Heart right ventricle (tissue), 16 donors: Measurements from ENCODE around the gene PIGN. TPM values are rescaled to one million over a fixed set of nuclear protein-coding genes. Genes with fewer than 3 reads are reported as not detected.

Experiments used
- ATAC-seq, 8 donors: fragments of 200-7000 bp; cut with Tn5 transposase; one replicate each; pipeline ENCODE4 v1.9.1; 2020; ENCODE audit warnings: mild to moderate bottlenecking in 8 of 8, moderate library complexity in 8 of 8, moderate number of reproducible peaks in 1 of 8
- DNase-seq, 2 donors: peaks; one replicate each; pipeline ENCODE4 v3.0.0-alpha.2; 2020
- H3K27ac ChIP-seq, 10 donors: fragments of 200-600 bp; sonication (generic) in 2 of 10; one replicate each; pipeline versions ENCODE4 v1.5.0 to v1.8.0; 2020 to 2022; ENCODE audit warnings: mild to moderate bottlenecking in 3 of 10
- H3K27me3 ChIP-seq, 7 donors: fragments of 200-600 bp; one replicate each; pipeline ENCODE4 v1.8.0; 2021 to 2022; ENCODE audit warnings: mild to moderate bottlenecking in 2 of 7
- H3K36me3 ChIP-seq, 9 donors: fragments of 200-600 bp; sonication (generic) in 1 of 9; one replicate each; pipeline versions ENCODE4 v1.5.0 to v1.8.0; 2020 to 2022; ENCODE audit warnings: mild to moderate bottlenecking in 2 of 9
- H3K4me1 ChIP-seq, 9 donors: fragments of 200-600 bp; sonication (generic) in 1 of 9; one replicate each; pipeline versions ENCODE4 v1.5.0 to v1.8.0; 2020 to 2022; ENCODE audit warnings: mild to moderate bottlenecking in 4 of 9
- H3K4me3 ChIP-seq, 10 donors: fragments of 200-600 bp; sonication (generic) in 2 of 10; one replicate each; pipeline versions ENCODE4 v1.5.0 to v1.8.0; 2020 to 2022; ENCODE audit warnings: mild to moderate bottlenecking in 7 of 10, moderate library complexity in 2 of 10
- H3K9me3 ChIP-seq, 11 donors: fragments of 200-600 bp in 10 of 11; sonication (generic) in 2 of 11; one replicate each; pipeline versions ENCODE4 v1.5.0 to v1.8.0; 2013 to 2022; ENCODE audit warnings: mild to moderate bottlenecking in 2 of 11, control low read depth in 1 of 11, moderate library complexity in 1 of 11
- CTCF ChIP-seq, 9 donors: fragments of 200-600 bp; sonication (generic) in 2 of 9; IDR thresholded peaks; one replicate each; pipeline versions ENCODE4 v1.5.0 to v1.8.0; 2021 to 2022; ENCODE audit warnings: antibody characterized with exemption in 9 of 9, mild to moderate bottlenecking in 5 of 9, moderate library complexity in 1 of 9
- WGBS, 2 donors: extraction: QIAGEN DNeasy Blood & Tissue Kit; methylation state at CpG; one replicate each; pipeline ENCODE4 v1.1.7; 2013; ENCODE audit warnings: inconsistent platforms in 1 of 2; 5-methylcytosine and 5-hydroxymethylcytosine counted together
- intact Hi-C, 10 donors: fragments of 100-400 bp; cut with DNase I; formaldehyde crosslinking; loops; one replicate each; pipeline versions ENCODE4 v1.11.1 to v1.14.2; 2022
- polyA plus RNA-seq, 2 donors: library from polyadenylated mRNA; stranded (reverse); fragments of 200-250 nt; gene quantifications; one replicate each; pipeline ENCODE4 v1.2.3, GENCODE V29; 2013
- total RNA-seq, 10 donors: library from RNA; stranded (reverse); fragmentation: NEBNext Ultra II Directional in 3 of 10; extraction: Animal tissue kit (Norgen Biotek cat#: 25700) in 3 of 10; gene quantifications; one replicate each; pipeline versions ENCODE4 v1.2.1 to v1.2.4, GENCODE V29; 2021 to 2023
- donor health status: Arrhythmogenic right ventricular cardiomyopathy.
- donor health status: ischemic (EF 13 %, LVEDD 7.1; RV severe dilation, severe dysfunction).
- donor health status: healthy with polysubstance abuse.
- donor health status: DM: no; HTN: yes; CAD: no.
- donor health status: DM: no; HTN: no; CAD: no.
- donor health status: ischemic (EF 25% LVEDD 6.9; RV normal size, moderate dysfunction).
- donor health status: ischemic (EF 25% LVEDD 5.7; RV mildly dilated, moderate dysfunction).
- donor health status: healthy.
- donor health status: DM: yes; HTN: yes; CAD: no.
- donor health status: Ischemic cardiomyopathy.
- donor health status: ischemic (EF 35%, LVEDD 5.7; RV mildly dilated, moderate dysfunction).
- donor health status: nonischemic (EF 11% LVEDD 7.7; RV severe dilation, severe dysfunction).
- donor health status: DM: yes; HTN: yes; CAD: no.
- donor health status: PGD.
- donor health status: ischemic (EF 29% LVEDD 5.4; RV normal size, mild dysfunction).
- donor health status: nonischemic (EF 23%, LVEDD 6.1; RV moderate dilation, normal function).

Gene PIGN
- total and polyA plus RNA-seq, 12 donors: 4.4 to 31.6 (median 19.7) TPM

- whole genome bisulfite sequencing, 2 donors: 98 to 100% methylated on average over 1 of the region's 1 CpG
- H3K27me3 ChIP-seq: no peaks in the 10 kb centered on the region
- H3K27ac ChIP-seq: no peak overlapping the region
- no peak for ATAC-seq
- H3K4me1 ChIP-seq: peaks cover 0 to 5% (median 0%) of the 10 kb centered on the region in 9 donors
- peaks cover 0 to 11% (median 3%) of the 10 kb centered on the region in 11 donors for H3K9me3 ChIP-seq
- intact Hi-C loops: no loop called here
- TF ChIP-seq CTCF (IDR thresholded peaks at IDR 0.05): no peak
- H3K4me3 ChIP-seq: no peak overlapping the region
- H3K36me3 ChIP-seq: peaks cover 0 to 88% (median 19%) of the 10 kb centered on the region in 9 donors
- no peak for DNase-seq
Observed at GRCh38 chr18:62102221-62102620, 84.6 kb downstream of the PIGN start.

- H3K27me3 ChIP-seq: no peaks in the 10 kb centered on the region
- no peak overlapping the region for H3K4me3 ChIP-seq
- peaks cover 0 to 5% (median 0%) of the 10 kb centered on the region in 9 donors for H3K4me1 ChIP-seq
- TF ChIP-seq CTCF (IDR thresholded peaks at IDR 0.05): no peak
- H3K27ac ChIP-seq: no peak overlapping the region
- peaks cover 0 to 11% (median 3%) of the 10 kb centered on the region in 11 donors for H3K9me3 ChIP-seq
- peaks cover 0 to 79% (median 19%) of the 10 kb centered on the region in 9 donors for H3K36me3 ChIP-seq
- 51 to 65% methylated on average over 1 of the region's 1 CpG for WGBS, 2 donors
- intact Hi-C loops: no loop called here
- ATAC-seq (no peak), DNase-seq (no peak)
Observed at GRCh38 chr18:62101321-62101721, 85.5 kb downstream of the PIGN start.

GRCh38 chr18:62098960-62099359, 87.9 kb downstream of the PIGN start:
- peaks cover 0 to 74% (median 19%) of the 10 kb centered on the region in 9 donors for H3K36me3 ChIP-seq
- no peak overlapping the region for H3K4me3 ChIP-seq
- no peak for DNase-seq
- no peak for ATAC-seq
- intact Hi-C loops: no loop called here
- WGBS, 2 donors: 97 to 99% methylated on average over 4 of the region's 4 CpGs
- H3K27me3 ChIP-seq: no peaks in the 10 kb centered on the region
- no peak overlapping the region for H3K27ac ChIP-seq
- no peaks in the 10 kb centered on the region for H3K4me1 ChIP-seq
- H3K9me3 ChIP-seq: peaks cover 0 to 11% (median 3%) of the 10 kb centered on the region in 11 donors
- no peak for TF ChIP-seq CTCF (IDR thresholded peaks at IDR 0.05)

- no peak for DNase-seq
- Histone ChIP-seq H3K27ac (no peak overlapping the region), H3K9me3 (peaks cover 0 to 11% (median 3%) of the 10 kb centered on the region in 11 donors), H3K36me3 (peaks cover 0 to 63% (median 19%) of the 10 kb centered on the region in 9 donors), H3K4me1 (no peaks in the 10 kb centered on the region), H3K27me3 (no peaks in the 10 kb centered on the region), H3K4me3 (no peak overlapping the region)
- TF ChIP-seq CTCF (IDR thresholded peaks at IDR 0.05): no peak
- intact Hi-C loops: no loop called here
- WGBS, 2 donors: 94 to 95% methylated on average over 4 of the region's 4 CpGs
- no peak for ATAC-seq
Observed at GRCh38 chr18:62097698-62098097, 89.2 kb downstream of the PIGN start.
